Globus pallidus (tissue), 1 donor: ENCODE measurements around the gene NDUFC2.
"Not testable (repeated sequence)": the region's sequence is repeated elsewhere in the genome, so short reads cannot be mapped to it uniquely, and the experiment has no call there.

ENCODE experiments used
- DNase-seq: peaks from one replicate; pipeline ENCODE4 v3.0.0-alpha.2; 2015; ENCODE audit warnings: low spot score

Gene NDUFC2

DNA sequence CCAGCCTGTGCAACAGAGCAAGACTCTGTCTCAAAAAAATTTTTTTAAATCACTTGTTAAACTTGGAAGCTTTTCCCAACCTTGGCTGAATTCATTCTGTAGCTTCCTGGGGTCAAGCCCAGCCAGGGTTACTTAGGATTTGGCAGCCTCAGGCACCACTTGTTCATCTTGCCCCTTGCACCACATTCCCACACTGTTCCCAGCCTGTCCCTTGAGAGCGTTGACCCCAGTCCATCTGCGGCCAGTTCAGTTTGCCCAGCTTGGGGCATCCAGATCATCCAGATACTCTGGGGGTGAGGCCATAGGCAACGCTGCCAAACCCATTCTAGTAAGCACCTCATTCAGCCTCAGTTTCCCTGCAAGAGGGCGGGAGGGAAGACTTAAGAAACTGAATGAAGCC, 24.7 kb downstream of the NDUFC2 start:
- DNase-seq = no peak

DNA sequence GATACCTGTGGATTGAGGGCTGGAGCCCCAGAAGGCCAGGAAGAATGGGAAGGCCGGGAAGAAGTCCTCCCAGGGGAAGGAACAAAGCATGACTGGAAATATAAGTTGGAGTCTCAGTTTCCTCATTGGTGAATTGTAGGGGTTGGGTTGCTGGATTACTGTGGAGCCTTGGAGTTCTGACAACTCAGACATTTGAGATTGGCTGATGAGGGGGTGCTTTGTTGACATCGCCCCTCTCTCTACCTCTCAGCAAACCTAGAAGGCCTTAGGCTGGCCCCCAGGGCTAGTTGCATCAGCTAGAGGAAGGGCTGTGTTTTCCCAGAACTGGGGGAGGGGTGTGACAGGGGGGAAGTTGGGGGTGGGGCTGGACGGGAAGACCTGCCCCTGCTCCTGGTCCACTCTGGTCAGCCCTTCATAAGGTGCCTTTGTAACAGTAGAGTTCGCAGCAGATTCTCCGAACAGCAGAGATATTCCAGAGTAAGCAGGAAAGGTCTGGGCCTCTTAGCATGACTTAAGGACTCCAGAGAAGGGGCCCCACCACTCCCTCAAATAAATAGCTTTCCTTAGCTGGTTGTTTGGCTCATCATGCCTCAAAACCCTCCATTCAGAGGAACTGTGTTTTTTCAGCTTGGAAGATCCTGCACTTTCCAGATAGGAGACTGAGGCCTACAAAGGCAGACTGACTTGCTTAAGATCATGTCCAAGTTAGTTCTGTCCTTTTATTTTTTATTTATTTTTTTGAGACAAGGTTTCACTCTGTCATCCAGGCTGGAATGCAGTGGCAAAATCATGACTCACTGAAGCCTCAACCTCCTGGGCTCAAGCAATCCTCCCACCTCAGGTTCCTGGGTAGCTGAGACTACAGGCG, 28.5 kb downstream of the NDUFC2 start:
- no peak for DNase-seq

DNA sequence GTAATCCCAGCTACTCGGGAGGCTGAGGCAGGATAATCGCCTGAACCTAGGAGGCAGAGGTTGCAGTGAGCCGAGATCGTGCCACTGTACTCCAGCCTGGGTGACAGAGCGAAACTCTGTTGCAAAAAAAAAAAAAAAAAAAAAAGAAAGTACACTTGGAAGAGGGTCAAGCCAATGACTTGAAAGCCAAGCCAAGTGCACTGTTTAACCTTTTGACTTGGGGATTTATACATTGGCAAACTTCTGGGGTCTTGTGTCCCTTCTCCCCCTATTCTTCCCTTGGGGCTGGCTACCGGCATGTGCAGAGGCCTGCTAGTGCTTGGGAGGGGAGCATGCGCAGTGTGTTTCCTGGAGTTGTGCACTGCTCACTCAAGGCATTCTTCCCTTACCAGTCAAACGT, 30.3 kb downstream of the NDUFC2 start:
- DNase-seq = no peak

DNA sequence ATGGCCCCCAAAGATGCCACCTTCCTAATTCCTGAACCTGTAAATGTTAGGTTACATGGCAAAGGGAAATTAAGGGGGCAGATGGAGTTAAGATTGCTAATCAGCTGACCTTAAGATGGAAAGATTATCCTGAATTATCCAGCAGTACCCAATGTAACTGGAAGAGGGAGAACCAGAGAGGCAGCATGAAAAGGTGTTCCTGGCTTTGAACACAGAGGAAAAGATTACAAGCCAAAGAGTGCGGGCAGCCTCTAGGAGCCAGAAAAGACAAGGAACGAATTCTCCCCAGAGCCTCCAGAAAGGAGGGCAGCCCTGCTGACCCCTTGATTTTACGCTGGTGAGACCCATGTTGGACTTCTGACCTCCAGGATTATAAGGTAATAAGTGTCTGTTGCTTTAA, 31.1 kb downstream of the NDUFC2 start:
- no peak for DNase-seq

DNA sequence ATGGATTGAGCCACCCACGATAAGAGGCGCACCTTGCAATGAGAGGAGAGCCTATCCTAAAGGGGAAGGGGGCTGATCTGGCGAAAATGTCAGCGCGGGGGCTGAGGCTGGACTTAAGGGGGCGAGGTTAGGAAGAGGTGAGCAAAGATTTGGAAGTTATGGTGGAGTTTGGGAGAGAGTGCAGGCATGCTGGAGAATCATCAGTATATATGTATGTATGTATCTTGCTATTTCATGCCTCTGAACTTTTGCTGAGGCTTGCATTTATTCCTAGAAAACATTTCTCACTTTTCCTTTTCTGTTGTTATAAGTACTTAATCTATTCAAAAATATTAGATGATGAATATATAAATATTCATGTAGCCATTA, 33.2 kb downstream of the NDUFC2 start:
- no peak for DNase-seq

DNA sequence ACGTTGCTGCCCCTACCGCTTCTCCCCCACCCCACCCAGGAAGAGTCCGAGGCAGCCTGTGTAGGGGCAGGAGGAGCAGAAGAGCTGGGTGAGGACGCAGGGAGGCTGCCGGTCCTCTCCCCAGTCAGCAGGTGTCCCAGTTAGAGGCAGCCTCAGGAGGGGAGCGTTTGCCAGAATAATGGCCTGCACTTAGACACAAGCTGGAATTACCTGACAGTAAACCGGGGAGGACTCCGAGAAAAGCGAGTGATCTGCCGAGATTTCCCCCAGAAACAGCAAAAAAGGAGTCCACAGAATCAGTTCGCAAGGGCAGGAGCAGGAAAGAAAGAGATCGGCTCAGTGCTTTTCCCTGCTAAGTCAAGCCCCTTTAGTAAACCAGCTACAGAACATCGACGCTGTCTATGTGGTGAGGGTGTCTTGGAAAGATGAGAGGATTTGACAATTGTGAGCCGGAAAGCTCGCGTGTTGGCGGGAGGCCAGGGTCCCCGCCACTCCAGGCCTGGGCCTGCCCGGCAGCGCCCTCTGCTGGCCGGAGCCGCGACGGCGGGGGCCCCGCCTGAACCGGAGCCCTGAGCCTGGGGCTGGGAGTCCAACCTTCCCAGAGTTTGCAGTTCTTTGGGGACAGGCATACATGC, 33.7 kb downstream of the NDUFC2 start:
- DNase-seq = peak; percentile 79

DNA sequence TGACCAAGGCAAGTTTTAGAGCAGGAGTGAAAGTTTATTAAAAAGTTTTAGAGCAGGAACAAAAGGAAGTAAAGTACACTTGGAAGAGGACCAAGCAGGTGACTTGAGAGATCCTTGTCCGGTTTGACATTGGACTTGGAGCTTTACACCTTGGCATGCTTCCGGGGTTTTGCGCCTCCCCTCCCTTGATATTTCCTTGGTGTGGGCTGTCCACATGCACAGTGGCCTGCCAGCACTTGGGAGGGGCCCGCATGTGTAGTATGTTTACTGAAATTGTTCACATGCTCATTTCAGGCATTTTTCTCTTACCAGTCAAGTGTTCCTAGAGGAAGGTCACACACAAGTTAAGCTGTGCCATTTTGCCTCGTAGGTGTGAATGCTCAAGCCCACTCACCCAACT, 35.0 kb downstream of the NDUFC2 start:
- DNase-seq = no peak

DNA sequence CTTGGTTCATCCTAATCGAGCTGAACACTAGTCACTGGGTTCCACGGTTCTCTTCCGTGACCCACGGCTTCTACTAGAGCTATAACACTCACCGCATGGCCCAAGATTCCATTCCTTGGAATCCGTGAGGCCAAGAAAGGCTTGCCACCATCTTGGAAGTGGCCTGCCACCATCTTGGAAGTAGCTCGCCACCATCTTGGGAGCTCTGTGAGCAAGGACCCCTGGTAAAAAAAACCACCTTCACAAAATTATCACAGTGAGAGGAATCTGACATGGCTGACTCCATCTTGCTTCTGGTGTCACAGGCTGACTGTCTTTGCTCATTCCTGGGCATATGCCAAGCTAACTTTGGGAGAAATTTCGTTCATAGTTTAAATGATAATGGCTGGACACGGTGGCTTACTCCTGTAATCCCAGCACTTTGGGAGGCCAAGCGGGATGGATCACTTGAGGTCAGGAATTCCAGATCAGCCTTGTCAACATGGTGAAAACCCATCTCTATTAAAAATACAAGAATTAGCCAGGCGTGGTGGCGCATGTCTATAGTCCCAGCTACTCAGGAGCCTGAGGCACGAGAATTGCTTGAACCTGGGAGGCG, 37.7 kb downstream of the NDUFC2 start:
- no peak for DNase-seq

DNA sequence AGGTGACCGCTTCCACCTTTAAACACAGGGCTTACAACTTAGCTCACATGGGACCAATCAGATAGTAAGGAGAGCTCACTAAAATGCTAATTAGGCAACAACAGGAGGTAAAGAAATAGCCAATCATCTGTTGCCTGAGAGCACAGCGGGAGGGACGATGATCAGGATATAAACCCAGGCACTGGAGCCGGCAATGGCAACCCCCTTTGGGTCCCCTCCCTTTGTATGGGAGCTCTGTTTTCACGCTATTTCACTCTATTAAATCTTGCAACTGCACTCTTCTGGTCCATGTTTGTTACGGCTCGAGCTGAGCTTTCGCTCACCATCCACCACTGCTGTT, 38.3 kb downstream of the NDUFC2 start:
- DNase-seq = not testable (repeated sequence)

DNA sequence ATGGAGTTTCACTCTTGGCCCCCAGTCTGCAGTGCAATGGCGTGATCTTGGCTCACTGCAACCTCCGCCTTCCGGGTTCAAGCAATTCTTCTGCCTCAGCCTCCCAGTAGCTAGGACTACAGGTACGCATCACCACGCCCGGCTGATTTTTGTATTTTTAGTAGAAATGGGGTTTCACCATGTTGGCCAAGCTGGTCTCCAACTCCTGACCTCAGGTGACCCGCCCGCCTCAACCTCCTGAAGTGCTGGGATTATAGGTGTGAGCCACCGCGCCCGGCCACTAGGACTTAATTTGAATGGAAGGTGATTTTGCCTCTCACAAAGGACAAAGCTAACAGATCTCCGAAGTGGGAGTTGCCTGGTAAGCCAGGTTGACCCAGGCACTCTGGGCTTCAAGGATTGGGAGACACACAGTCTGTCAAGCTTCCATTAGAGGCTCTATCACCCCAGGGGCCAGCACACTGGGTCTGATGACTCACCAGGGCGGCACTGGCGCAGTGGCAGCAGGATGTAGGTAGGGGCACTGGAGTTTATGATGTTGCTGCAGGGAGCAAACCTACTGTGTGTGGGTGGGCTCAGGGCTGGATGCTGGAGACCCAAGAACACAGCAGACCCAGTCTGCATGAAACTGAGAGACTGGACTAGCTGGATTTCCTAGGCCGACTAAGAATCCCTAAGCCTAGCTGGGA, 38.8 kb downstream of the NDUFC2 start:
- DNase-seq = no peak

DNA sequence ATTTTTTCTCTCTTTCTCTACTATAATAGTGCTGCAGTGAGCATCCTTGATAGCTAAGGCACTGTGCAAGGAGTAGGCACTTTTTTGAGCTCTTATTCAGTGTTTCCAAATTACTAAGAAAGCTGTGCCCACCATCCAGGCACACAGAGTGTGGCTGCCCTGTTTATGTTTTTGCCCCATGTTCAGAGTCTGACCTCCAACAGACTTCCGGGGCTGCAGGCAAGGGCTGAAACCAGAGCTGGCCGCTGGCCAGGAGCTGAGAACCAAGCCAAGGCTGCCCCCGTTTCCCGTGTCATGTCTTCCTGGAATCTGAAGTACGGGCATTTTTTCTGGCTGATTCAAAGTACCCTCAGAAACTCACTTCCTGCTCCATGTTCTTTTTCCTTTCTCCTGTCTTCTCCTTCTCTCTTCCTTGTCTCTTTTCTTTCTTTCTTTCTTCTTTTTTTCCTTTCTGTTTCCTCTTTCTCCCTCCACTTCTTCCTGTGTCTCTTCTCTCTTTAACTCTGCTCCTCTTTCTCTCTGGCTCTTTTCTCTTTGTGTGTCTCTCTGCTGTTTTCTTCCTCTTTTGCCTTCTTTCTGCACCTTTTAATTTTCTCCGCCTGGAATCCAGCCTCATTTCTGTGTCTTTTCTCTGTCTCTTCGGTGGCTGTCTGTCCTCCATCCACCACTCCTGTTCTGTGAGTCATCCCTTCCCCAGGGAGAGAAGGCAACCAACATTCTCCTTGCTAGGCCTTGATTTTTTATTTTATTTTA, 39.6 kb downstream of the NDUFC2 start:
- DNase-seq = peak; percentile 59

DNA sequence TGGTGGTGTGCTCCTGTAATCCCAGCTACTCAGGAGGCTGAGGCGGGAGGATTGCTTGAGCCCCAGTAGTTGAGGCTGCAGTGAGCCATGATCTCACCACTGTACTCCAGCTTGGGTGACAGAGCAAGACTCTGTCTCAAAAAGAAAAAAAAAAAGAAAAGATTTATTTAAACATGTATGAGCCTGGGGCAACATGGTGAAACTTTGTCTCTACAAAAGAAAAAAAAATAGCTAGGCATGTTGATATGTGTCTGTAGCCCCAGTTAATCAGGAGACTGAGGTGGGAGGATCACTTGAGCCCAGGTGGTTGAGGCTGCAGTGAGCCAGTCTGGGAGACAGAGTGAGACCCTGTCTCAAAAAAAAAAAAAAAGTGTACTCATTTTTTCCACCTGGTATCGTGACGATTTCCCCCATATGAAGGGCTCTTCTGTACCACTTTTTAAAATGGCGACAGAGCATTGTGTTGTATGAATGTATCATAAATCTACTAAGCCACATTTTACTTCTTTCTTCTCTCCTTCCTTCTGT, 40.2 kb downstream of the NDUFC2 start:
- no peak for DNase-seq

DNA sequence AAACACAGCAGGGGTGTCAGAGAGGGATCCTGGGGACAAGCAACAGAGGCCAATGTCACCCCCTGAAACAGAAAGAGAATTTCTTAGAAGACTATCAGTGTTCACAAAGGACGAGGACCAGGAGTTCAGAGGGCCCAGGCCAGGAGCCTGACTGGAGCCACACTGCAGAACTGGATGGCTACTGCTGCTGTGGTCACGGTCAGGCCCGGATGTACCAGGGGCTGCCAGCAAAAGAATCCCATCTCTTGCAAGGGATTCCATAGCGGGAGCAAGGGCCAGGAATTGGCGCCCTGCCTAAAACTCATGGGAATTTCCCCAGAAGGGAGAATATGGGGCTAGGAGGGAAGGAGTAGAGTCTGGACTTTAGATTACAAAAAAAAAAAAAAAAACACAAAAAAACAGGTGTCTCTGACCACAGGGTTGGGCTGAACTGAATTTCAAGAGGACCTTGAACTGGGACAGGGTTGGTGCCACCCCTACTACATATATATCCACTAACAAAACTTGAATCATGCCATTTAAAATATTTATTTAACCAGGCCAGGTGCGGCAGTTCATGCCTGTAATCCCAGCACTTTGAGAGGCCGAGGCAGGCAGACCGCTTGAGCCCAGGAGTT, 40.9 kb downstream of the NDUFC2 start:
- DNase-seq = no peak

DNA sequence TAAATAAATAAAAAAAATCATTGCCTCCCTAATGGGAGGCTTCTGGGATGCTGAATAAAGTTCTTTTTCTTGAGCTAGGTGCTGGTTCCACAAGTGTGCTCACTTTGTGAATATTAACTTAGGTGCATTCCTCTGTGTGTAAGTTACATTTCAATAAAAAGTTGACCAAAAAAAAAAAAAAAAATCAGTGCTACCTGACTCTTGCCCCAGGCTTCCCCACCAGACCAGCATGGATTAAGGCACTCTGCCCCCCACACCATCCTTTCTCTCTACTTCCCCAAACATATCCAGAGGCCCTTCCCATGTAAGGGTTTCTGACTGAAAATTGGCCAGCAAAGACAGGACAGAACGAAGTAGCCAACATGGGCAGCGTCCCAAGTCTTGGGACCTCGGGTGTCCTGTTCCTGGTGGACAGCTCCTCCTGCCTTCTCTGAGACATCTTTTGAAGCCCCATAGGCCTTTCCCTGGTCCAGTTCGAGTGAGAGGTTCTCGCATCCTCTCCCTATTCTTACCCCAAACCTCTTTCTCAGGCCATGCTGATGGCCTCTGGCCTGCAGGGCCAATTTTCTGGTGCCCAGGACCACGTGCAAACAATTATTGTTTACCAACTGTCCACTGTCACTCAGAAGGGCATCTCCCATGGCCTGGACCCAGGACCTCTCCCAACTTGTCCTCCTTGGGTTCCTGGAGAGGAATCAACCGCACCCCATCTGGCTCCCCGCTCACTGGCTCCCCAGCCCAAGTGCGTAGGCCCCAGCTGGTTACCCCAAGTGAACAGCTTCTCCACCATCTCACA, 41.6 kb downstream of the NDUFC2 start:
- no peak for DNase-seq

DNA sequence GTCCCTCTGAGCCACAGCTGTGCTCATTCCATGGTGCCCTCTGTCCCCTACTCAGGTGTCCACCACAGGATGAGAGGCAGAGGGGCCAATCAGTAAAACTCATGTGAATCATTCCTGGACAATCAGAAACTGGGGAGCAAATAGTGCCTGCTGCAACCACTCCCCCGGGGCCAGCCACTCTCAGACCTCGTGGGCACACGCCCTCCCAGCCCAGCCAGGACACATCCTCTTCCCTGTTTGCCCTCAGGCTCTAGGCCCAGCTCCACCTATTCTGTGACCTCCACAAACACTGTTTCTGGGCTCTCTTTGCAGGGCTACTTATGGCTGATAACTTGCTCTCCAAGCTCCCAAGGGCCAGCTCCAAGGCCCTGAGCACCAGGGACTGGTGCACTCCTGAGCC, 42.6 kb downstream of the NDUFC2 start:
- DNase-seq = no peak

DNA sequence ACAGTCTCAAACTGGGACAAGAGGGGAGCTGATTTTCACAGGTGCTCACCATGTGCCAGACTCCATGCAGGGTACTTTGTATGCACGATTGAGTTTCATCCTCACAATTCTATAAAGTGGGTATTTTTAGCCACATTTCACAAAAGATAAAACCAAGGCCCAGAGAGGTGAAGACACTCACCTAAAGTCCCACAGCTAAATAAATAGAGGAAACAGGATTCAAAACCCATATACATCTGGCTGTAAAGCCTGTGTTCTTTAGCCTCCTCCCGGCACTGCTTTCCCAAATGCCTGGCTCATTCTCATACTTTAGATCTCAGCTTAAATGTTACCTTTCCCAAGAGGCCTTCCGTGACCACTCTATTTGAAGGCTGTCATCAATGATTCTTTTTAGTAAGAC, 43.3 kb downstream of the NDUFC2 start:
- no peak for DNase-seq

DNA sequence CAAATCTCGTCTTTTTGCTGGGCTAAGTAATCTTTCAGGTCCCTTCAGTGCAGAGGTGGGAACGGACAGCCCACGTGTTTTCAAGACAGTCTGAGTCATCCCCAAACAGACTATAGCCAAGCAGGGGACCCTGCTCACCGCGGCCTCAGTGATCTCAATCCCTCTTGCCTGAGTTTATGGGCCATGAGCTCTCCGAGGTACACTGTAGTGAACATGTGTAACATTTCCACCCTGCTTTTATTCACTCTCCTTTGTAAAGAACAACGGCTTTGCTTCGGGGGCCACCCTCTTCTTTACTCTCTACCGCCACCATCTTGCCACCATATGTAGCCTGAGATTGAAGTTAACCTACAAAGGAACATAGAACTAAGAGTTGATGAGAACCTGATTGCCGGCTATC, 45.0 kb downstream of the NDUFC2 start:
- DNase-seq = no peak

DNA sequence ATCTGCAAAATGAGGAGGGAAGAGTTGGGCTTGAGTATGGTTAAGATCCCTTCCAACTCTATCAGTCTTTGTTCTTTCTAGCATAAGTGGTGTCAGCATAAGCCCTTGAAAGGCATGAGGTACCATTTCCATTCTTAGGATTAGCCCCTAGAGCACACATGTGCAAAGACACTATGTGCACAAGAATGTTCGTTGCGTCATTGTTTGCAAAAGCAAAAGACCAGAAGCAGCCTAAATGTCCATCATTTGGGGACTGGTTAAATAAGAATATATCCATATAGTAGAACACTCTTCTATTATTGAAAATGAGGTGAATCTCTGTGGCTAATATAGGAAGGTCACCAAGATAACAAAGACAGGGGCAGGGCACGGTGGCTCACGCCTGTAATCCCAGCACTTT, 46.6 kb downstream of the NDUFC2 start:
- DNase-seq = no peak

DNA sequence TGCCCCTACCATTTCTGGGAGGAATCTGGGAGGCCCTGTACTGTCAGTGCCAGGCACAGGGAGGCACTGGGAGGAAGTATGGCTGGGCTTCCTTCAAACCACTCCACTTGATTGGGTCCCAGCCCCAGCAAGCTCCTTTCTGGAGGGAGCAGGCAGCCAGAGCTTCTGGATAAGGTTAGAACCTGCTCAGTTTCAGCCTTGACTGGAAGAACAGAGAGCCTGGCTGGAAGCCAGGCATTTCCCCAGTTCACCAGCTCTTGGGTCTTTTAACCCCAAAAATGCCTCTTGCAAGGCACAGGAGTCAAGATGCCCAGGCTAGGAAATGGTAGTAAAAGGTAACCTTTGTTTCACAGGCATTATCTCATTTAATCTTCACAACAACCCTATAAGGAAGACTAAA, 47.6 kb downstream of the NDUFC2 start:
- no peak for DNase-seq

DNA sequence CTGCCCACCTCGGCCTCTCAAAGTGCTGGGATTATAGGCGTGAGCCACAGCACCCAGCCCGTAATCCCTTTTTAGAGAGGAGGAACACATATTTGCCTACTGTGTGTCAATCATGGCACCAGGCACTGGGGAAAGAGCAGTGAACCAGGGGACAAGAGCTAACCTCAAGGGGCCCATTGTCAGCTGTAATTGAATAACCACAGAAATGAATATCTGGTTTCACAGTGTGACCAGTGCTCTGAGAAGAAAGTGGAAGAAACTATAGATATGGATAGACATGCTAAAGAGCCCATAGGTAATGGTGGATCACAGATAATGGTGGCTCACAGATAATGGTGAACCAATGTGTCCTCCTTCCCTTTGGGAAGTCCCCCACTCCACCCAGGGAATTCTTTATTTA, 48.0 kb downstream of the NDUFC2 start:
- DNase-seq = no peak
